GM12878 (cell line): Measurements from ENCODE around the gene NR3C1.

Experiments
- CREB1 ChIP-seq: IDR thresholded peaks from 2 replicates; pipeline ENCODE4 v1.6.1; 2012; ENCODE audit warnings: low read depth, mild to moderate bottlenecking, inconsistent platforms
- CREM ChIP-seq: IDR thresholded peaks from 2 replicates; pipeline ENCODE4 v1.6.1; 2014; ENCODE audit warnings: antibody characterized with exemption, low read depth
- JUND ChIP-seq: IDR thresholded peaks from 2 replicates; pipeline ENCODE4 v1.6.1; 2012; ENCODE audit warnings: low read depth, mild to moderate bottlenecking, low read length, improper control_type of control experiment, moderate library complexity
- MXI1 ChIP-seq: fragments of 150-350 bp; IDR thresholded peaks from 2 replicates; pipeline ENCODE4 v1.6.1; 2011; ENCODE audit warnings: low read depth, mild to moderate bottlenecking, inconsistent platforms, low read length, improper control_type of control experiment
- POLR2A ChIP-seq: IDR thresholded peaks from 2 replicates; pipeline ENCODE4 v1.6.1; 2011; ENCODE audit warnings: low read depth, mild to moderate bottlenecking, low read length
- REST ChIP-seq: IDR thresholded peaks from 2 replicates; pipeline ENCODE4 v1.6.1; 2012; ENCODE audit warnings: mild to moderate bottlenecking, low read depth, low read length
- TF ChIP-seq, protein P1 (sequence below): fragments of 450-650 bp; IDR thresholded peaks from 2 replicates; pipeline ENCODE4 v1.6.1; 2017; ENCODE audit warnings: mild to moderate bottlenecking, moderate library complexity

DNA sequence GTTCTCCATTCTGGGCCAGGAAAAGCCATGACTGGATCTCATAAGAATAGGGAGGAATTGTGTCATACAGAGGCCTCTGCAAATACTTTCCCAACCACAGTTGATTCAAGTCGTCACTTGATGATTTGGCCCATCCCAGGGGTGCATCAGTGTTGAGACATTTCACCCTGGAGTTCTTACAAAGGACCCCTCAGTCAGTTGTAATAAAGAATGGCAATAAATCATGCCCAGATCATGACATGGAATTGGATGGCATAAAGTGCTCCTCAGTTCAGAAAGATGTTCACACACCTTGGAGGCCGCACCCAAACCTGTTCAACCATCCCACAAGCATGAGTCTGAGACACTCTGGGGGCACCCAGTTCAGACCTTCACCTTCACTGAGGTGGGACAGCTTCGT, 168.1 kb downstream of the NR3C1 start:
- no peak for TF ChIP-seq MXI1
- no peak for TF ChIP-seq JUND
- no peak for TF ChIP-seq REST
- TF ChIP-seq CREB1, result no peak
- no peak for TF ChIP-seq CREM
- no peak for TF ChIP-seq POLR2A
- TF ChIP-seq, protein P1, sequence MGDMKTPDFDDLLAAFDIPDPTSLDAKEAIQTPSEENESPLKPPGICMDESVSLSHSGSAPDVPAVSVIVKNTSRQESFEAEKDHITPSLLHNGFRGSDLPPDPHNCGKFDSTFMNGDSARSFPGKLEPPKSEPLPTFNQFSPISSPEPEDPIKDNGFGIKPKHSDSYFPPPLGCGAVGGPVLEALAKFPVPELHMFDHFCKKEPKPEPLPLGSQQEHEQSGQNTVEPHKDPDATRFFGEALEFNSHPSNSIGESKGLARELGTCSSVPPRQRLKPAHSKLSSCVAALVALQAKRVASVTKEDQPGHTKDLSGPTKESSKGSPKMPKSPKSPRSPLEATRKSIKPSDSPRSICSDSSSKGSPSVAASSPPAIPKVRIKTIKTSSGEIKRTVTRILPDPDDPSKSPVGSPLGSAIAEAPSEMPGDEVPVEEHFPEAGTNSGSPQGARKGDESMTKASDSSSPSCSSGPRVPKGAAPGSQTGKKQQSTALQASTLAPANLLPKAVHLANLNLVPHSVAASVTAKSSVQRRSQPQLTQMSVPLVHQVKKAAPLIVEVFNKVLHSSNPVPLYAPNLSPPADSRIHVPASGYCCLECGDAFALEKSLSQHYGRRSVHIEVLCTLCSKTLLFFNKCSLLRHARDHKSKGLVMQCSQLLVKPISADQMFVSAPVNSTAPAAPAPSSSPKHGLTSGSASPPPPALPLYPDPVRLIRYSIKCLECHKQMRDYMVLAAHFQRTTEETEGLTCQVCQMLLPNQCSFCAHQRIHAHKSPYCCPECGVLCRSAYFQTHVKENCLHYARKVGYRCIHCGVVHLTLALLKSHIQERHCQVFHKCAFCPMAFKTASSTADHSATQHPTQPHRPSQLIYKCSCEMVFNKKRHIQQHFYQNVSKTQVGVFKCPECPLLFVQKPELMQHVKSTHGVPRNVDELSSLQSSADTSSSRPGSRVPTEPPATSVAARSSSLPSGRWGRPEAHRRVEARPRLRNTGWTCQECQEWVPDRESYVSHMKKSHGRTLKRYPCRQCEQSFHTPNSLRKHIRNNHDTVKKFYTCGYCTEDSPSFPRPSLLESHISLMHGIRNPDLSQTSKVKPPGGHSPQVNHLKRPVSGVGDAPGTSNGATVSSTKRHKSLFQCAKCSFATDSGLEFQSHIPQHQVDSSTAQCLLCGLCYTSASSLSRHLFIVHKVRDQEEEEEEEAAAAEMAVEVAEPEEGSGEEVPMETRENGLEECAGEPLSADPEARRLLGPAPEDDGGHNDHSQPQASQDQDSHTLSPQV, result no peak
